Activated naive CD4-positive, alpha-beta T cell (primary cell): ENCODE measurements around the gene SRGAP1.
"Not testable (repeated sequence)": the region's sequence is repeated elsewhere in the genome, so short reads cannot be mapped to it uniquely, and the experiment has no call there.

ENCODE experiments used
- DNase-seq, 4 experiments: peaks; one replicate each; lab custom pipeline; 2025; lab: John Stamatoyannopoulos, UW

Gene SRGAP1

DNA sequence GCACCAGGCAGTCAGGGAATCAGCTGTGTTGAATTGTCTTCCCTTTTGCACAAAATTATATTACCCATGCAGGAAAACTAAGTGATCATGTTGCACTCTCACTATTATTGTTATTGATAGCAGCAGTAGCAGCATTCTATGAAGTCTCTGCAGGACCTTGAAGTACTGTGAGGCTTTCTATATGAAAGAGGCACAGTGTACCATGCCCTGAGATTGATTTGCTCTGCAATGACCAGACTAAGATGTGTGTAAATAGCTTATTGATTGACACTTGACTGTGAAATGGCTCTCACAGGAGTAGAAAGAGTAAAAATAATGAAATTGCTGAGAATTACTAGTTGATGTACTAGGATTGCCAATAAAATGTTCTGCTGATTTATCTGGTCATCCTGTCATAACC is 277.7 kb downstream of the SRGAP1 start:
- no peak for DNase-seq

DNA sequence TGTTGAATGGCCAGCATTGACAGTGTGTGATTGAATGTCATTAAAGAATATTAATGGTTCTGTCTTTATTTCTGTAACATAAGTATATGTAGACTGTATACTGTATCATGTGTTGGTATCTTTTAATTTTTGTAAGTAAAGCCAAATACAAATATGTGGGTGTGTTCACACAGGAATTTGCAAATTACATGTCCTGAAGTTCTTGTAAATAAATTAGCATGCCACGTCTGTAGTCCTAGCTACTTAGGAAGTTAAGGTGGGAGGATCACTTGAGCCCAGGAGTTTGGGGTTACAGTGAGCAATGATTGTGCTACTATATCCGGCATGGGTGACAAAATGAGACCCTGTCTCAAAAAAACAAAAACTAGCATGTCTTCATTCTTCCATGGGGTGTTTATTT is 278.5 kb downstream of the SRGAP1 start:
- no peak for DNase-seq

- DNase-seq = no peak
These were observed 278.9 kb downstream of the SRGAP1 start for GRCh38 chr12:64123448-64123847.

- no peak for DNase-seq
These were observed 280.2 kb downstream of the SRGAP1 start for GRCh38 chr12:64124511-64125197.

DNA sequence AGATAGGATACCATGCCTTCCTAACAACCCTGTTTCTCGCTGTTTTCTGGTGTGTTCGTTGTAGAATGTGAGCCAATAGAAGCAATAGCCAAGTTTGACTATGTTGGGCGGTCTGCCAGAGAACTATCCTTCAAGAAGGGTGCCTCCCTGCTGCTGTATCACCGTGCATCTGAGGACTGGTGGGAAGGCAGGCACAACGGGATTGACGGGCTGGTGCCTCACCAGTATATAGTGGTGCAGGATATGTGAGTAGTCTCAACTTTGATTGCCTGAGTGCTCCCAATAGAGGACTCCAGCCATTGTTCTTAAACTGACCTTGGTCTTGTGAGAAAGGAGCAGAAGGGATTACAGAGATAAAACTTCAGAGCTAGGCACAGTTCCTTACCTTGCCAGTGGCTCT is 281.4 kb downstream of the SRGAP1 start:
- no peak for DNase-seq

- DNase-seq = no peak
These were observed 283.3 kb downstream of the SRGAP1 start for GRCh38 chr12:64127811-64128210.

- DNase-seq = no peak
These were observed 283.9 kb downstream of the SRGAP1 start for GRCh38 chr12:64128366-64128765.

GRCh38 chr12:64130476-64130875 is 286.0 kb downstream of the SRGAP1 start:
- DNase-seq = not testable (repeated sequence)

DNA sequence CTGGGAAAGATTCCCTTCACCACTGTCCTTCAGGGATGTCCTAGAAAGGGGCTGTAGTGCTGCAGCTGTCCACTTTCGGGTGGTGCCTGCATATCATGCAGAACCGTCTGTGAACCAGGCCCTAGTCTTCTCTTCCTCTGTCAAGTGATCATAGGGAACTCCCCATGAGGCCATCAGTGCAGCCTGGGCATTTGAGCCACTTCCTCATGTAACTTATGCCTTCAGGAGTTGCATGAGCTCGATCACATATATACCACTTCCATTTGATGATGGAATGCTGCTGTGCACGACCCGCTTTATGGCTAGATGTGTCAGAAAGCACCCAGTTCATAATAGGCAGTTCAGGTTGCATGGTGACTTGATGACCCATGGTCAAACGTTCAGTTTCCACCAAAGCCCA is 287.0 kb downstream of the SRGAP1 start:
- not testable (repeated sequence) for DNase-seq

DNA sequence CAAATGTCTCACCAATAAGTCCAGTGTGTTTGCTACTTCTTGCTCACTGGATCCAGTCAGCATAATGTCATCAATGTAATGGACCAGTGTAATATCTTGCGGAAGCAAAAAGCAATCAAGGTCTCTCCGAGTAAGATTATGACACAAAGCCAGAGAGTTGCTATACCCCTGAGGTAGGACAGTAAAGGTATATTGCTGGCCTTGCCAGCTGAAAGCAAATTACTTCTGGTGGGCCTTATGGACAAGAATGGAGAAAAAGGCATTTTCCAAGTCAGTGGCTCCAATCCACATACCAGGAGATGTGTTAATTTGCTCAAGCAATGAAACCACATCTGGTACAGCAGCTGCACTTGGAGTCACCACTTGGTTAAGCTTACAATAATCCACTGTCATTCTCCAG is 288.2 kb downstream of the SRGAP1 start:
- not testable (repeated sequence) for DNase-seq

GRCh38 chr12:64137117-64137516 is 292.6 kb downstream of the SRGAP1 start:
- DNase-seq = no peak

GRCh38 chr12:64139021-64139420 is 294.5 kb downstream of the SRGAP1 start:
- no peak for DNase-seq

DNA sequence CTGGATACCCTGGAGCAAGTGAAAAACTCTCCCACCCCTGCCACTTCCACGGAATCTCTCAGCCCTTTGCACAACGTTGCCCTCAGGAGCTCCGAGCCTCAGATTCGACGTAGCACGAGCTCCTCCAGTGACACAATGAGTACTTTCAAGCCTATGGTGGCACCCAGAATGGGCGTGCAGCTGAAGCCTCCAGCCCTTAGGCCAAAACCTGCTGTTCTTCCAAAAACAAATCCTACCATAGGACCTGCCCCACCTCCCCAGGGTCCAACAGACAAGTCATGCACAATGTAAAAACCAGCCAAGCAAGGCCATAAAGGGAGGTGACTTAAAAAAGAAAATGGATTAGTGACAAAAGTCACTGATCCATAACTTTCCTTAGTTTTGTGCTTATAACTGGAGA is 297.9 kb downstream of the SRGAP1 start:
- DNase-seq = no peak

GRCh38 chr12:64142784-64143183 is 298.3 kb downstream of the SRGAP1 start:
- no peak for DNase-seq

- no peak for DNase-seq
These were observed 300.7 kb downstream of the SRGAP1 start for GRCh38 chr12:64145226-64145625.

- no peak for DNase-seq
These were observed 302.6 kb downstream of the SRGAP1 start for GRCh38 chr12:64147011-64147631.

DNA sequence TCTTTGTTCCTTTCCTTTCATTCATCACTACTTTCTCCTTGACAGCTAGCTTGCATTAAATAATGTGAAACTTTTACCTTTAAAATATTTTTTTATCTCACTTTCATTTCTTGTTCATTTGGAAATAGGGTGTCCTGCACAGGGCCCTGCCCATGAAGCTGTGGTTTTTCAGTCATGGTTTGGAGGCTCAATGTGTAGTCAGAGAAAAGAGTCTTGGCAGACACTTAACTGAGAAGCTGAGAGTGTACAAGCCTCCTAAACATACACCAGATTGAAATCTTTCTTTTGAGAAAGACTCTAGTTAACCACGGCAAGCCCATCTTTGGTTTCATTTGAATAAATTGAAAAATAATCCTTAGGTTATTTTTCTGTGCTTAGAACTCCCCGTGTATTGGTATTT is 303.4 kb downstream of the SRGAP1 start:
- no peak for DNase-seq

- no peak for DNase-seq
These were observed 310.2 kb downstream of the SRGAP1 start for GRCh38 chr12:64154677-64155076.

DNA sequence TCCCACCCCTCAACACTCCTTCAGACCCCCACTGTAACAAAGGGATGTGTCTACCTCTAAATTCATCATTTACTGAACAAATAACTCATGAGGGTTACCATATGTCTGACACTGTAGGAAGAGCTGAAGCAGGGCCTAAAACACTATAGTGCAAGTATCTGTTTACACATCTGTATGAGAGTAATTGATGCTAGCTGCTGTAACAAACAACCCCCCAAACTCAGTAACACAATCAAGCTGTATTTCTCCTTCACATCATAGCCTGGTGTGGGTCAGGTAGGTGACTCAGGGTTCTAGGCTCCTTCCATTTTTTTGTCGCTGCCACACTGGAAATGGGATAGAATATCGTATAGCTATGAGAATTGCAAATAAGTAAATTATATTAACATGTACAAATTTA is 312.6 kb downstream of the SRGAP1 start:
- no peak for DNase-seq

DNA sequence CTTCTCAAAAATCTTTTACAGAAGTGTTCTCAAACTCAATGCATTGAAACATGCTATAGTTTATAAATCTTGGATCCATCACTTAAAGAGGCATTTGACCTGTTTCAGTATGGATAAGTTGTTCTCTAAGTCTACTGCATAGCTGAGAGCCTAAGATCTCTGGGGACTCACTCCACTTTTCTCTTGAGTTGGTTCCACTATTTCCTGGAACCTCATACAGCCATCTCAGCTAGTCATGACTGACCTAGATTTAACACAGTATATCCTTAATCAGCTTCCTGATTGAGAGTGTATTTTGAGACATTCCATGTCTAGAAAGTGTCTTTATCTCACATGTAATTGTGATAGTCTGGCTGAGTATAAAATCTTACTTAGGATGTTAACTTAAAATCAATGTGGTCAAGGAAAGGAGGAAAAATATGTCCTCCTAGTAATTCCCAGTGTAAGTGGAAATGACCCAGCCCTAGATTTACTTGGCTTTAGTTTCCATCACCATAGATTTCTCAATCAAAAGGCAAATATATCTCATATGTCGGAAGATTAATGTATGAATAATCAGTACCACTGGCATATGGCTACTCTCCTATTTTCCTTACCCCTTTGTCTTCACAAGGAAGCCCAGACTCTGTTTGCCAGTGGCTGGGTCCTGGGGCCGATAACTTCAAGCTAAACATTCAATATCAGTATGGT is 315.7 kb downstream of the SRGAP1 start:
- no peak for DNase-seq

DNA sequence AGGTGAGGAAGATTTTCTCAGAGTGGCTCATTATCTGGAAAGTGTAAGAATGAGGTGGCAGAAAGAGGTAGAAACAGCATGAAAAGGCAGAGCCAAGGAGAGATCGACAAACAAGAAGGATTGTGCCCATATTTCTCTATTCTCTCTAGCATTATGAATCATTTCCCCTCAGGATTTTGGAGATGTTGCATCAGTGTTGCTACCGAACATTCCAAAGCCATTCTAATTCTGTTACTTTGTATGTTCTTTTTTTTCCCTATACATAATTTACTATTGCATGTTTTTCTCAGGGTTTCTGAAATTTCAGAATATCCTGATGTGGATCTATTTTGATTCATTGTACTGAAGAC is 316.2 kb downstream of the SRGAP1 start:
- no peak for DNase-seq

DNA sequence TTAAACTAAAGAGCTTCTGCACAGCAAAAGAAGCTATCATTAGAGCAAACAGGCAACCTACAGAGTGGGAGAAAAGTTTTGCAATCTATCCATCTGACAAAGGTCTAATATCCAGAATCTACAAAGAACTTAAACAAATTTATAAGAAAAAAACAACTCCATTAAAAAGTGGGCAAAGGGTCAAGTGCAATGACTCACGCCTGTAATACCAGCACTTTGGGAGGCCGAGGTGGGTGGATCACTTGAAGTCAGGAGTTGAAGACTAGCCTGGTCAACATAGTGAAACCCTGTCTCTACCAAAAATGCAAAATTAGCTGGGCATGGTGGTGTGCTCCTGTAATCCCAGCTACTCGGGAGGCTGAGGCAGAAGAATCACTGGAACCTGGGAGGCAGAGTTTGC is 322.1 kb downstream of the SRGAP1 start:
- DNase-seq = not testable (repeated sequence)

DNA sequence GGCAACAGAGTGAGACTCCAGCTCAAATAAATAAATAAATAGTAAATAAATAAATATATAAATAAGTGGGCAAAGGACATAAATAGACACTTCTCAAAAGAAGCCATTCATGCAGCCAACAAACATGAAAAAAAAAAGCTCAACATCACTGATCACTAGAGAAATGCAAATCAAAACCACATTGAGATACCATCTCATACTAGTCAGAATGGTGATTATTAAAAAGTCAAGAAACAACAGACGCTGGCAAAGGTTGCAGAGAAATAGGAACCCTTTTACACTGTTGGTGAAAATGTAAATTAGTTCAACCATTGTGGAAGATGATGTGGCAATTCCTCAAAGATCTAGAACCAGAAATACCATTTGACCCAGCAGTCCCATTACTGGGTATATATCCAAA is 322.5 kb downstream of the SRGAP1 start:
- DNase-seq = not testable (repeated sequence)
